HT1080 (cell line): Measurements from ENCODE around the gene TTC22. TPM values are rescaled to one million over a fixed set of nuclear protein-coding genes. Genes with fewer than 3 reads are reported as not detected.
"Not testable (repeated sequence)": the region's sequence is repeated elsewhere in the genome, so short reads cannot be mapped to it uniquely, and the experiment has no call there.

Experiments
- DNase-seq: peaks from one replicate; pipeline ENCODE4 v3.0.0-alpha.2; 2015; ENCODE audit warnings: low read depth
- total RNA-seq: library from RNA; depleted of rRNA; stranded (reverse); fragments of >200 nt; shearing (Covaris generic); gene quantifications from 2 replicates; pipeline ENCODE4 v1.2.3, GENCODE V29; 2014

The TTC22 gene
- total RNA-seq, 1 experiment from 2014 or later = not detected

- peak; percentile 53 for DNase-seq
Observed at GRCh38 chr1:54791880-54792522, 9.1 kb downstream of the TTC22 start.

- DNase-seq = no peak
Observed at GRCh38 chr1:54788459-54788858, 12.7 kb downstream of the TTC22 start.

DNA sequence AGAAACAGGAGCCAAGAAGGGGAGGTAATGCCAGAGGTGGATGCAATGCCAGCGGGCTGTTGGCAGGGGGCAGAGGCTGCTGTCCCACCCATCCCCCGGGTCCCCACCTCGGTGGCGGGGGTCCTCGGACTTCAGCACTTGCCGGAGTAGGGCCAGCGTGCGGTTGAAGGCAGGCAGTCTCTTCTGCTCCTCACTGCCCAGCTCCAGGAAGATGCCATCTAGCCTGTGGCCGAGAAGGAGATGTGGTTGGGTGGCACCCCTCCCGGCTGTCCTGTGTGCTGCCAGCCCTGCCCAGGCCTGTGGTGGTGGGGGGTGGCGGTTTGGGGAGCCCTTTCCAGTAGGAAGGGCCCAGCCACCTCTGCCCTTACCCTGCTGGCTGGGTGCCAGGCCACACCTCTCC is 13.5 kb downstream of the TTC22 start:
- no peak for DNase-seq

DNA sequence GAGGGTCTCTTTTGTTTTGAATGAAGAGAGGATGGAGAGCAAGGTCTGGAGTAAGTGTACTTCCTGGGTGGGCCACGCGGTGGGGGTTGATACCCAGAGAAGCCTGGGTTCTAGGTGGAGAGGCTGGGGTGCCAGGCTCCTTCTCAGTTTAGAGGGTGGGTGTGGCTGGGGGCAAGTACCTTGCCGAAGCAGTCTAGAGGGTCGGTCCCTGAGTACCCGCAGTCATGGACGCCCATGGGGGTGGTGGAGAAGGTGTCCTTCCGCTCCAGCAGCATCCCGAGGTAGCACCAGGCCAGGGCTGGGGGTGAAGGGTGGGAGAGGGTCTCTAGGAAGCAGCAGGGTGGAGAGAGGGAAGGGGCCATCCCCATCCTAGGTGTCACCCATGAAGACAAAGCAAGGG is 14.3 kb downstream of the TTC22 start:
- no peak for DNase-seq

DNA sequence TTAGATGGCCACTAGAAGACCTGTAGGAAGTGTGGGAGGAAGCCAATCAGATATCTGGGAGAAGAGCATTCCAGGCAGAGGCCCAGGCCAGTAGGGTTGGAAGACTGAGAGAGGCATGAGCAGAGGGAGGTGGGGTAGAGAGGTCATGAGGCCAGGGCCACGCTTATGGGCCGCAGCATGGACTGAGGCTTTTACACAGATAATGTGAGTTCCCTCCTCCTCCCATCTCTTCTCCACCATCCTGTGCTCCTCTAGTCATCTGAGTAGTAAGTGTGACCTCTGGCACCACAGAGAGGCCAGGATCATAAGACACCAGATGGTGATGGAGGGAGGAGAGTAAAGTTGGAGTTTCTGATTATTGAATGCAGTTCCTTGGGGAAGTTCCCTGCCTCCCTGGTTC is 17.1 kb downstream of the TTC22 start:
- DNase-seq = no peak

DNA sequence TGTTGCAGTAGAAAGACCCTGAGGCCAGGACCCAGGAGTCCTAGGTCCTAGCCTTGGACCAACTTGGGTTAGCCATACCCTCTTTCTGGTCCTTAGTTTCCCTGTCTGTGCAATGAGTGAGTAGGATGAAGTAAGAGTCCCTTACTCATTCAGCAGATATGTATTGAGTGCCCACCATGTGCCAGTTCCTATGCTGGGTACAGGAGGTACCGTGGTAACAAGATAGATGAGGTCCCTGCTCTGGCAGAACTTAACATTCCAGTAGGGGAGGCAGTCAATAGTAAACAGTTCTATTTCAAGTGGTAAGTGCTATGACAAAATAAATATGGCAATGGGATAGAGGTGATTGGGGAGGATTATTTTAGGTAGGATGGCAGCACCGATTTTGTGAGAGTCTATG is 18.5 kb downstream of the TTC22 start:
- DNase-seq = no peak

GRCh38 chr1:54782156-54782555 is 19.0 kb downstream of the TTC22 start:
- DNase-seq = no peak

DNA sequence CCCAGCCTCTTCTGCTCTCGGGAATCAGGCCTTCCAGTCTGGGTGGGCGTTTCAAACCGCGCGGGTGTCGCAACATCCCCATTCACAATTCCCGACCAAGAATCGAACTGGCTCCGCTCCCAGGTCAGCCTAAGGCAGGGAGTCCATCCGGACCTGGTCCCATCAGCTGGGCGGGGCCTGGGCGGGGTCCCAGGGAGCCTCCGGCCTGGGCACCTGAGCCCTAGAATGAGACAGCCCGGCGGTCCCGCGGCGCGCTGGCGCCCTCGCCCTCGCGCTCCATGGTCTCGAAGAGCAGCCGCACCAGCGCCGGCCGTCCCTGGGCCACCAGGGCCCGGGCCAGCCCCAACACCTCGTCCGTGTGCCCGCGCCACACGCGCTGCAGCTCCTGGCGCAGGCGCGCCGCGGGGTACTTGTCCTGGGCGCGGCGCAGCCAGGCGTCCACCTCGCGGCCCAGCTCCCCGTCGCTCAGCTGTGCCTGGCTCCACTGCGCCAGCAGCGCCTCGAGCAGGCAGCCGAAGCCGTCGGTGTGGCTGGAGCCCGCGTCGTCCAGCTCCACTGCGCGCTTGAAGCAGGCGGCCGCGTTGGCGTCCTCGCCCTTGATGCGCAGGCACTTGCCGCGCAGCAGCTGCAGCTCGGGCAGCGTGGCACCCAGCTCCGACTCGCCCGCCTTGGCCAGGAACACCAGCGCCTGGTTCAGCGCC is 19.9 kb downstream of the TTC22 start:
- DNase-seq = no peak

GRCh38 chr1:54777431-54777830 is 23.7 kb downstream of the TTC22 start:
- DNase-seq = no peak

- DNase-seq = no peak
Observed at GRCh38 chr1:54777011-54777410, 24.1 kb downstream of the TTC22 start.

DNA sequence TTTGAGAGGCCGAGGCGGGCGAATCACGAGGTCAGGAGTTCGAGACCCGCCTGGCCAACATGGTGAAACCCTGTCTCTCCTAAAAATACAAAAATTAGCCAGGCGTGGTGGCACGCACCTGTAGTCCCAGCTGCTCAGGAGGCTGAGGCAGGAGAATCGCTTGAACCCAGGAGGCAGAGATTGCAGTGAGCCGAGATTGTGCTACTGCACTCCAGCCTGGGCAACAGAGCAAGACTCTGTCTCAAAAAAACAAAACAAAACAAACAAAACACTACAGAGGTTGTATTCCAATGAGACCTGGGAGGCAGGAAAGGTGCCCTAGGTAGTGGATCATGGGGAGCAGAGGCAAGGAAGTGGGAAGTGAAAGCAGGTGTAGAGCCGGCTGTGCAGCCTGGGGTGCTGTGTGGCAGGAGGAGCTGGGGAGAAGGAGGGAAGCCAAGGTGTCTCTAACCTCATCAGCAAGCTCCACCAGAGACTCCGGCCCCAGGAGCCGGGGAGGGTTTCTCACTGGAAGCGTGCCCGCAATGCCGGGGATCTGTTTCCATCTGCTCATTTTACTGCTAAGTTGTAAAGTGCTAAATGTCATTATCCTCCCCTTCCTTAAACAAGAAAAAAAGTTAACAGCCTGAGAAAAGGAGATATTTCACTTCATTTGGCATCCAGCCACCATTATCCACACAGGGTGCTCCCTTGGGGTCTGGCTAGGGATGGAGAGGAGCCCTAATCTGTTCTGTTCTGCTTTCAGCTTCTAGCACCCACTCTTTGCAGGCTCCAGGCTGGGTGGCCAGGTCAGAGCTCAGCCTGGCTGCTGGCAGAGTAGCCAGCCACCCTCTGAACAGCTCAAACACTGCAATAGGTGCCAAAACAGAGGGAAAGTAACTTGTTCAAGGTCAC is 25.0 kb downstream of the TTC22 start:
- not testable (repeated sequence) for DNase-seq

DNA sequence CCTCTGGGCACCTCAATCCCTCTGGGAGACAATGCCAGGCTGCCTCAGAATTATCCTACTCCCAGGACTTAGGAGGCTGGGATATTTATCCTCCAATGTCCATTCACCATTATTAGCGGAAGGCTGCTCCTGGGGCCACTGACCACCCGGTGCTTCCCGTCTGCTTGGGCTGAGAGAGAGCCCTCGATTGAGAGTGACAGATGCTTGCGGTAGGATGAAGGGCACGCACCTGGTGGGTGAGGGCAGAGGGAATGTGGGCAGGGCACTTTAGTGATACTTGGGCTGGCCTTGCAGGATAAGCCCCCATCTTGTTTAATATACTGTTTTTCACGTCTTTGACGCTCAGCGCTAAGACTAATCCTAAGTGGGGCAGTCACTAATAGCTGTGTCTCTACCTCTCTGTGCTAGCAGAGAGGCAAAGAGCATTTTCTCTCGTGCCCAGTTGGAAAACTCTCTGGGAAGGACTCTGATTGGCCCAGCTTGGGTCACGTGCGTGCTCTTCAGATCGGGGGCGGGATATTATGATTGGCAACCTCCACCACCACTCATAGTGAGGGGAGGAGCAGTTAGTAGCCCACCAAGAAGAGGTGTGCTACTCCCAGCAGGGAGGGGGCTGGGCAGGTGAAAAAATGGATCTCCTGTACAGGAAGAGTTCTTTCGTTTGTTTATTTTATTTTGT is 26.2 kb downstream of the TTC22 start:
- peak; percentile 48 for DNase-seq

GRCh38 chr1:54772951-54773350 is 28.2 kb downstream of the TTC22 start:
- DNase-seq = no peak

DNA sequence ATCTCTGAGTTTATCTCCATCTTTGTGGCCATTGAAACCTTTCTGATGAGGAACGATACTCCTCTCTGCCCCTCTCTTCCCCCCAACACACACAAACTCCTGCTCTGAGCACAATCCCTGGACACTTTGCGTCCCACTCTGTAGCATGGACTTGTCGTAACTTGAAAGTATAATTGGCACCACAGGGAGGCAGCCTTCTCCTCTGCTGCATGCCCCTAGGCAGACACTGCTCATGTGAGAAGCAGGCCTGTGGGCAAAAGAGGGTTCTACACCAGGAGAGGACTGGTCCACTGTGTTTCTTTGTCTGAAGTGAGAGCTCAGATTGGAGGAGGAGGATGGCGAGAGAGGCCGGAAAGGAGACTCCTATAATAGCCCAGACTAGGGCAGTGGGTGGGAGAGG is 33.0 kb downstream of the TTC22 start:
- no peak for DNase-seq

DNA sequence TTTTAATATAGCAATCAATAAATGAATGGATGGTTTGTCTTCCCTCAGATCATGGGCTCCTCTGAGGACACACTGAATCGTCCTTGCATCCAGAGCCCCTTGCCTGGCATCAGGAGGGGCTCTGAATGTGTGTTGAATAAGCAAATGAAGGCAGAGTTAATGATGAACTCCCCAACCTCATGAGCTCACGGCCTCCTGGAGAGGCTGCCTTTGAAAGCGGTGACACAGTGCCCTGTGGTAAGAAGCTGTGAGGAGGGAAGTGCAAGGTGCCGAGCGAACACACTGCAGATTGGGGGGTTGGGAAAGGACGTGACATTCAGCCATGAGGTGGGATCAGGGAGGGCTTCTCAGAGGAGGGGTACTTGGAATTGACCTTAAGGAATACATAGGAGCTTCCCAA is 33.6 kb downstream of the TTC22 start:
- no peak for DNase-seq

GRCh38 chr1:54766726-54767125 is 34.4 kb downstream of the TTC22 start:
- no peak for DNase-seq

- no peak for DNase-seq
Observed at GRCh38 chr1:54764922-54765561, 36.1 kb downstream of the TTC22 start.

DNA sequence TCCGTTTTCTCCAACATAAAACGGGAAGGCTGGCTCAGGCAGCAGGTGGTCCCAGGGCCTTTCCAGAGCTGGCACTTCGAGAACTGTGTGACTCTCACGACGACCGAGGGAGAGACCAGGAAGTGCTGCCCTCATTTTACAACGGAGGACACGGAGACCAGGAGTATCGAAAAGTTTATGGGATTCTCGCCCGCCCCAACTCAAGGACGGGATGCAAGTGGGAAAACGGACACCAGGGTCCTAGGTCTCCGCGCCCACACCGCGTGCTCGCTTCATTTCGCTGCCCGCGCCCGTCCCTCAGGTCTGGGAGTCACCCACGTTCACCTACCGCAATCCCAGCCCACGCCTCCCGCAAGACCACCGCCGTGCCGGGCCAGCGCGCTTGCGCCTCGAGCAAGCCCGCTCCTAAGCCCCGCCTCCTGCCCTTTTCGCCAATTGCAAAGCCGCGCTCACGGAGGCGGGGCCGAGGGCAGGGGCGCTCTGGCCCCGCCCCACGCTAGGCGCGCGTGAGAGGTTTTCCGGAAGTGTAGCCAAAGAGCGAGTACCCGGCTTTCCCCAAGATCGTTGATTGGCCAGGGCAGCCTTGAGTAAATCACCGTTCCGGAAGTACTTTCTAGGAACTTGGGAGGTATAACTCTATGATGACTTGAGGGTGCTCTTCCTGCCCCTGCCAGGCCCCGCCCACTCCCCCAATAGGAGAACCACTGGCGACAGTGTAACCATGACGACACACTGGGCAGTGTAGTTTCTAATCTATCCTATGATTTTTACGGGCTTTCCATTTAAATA is 36.8 kb downstream of the TTC22 start, which contains the start of gene PARS2:
Gene PARS2, minus strand, starts transcription at position 391 of the 789 bp plus-strand sequence. CDS start 5,362 bp downstream, outside the sequence.
- peak; percentile 99 for DNase-seq

DNA sequence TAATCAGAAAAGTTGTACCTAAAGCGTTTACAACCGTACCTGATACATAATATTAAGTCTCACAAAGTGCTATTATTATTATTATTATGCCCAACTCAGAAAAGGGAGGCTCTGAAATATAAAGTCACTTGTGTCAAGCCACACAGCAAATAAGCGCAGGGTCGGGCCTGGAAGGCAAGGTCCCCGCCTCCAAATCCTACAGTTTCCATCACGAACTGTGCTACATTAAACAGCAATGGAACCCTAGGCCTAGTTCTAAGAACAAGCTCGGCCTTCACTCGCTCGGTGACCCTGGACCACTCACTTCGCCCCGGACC is 37.3 kb downstream of the TTC22 start:
- peak; percentile 9 for DNase-seq

- DNase-seq = no peak
Observed at GRCh38 chr1:54758678-54759348, 42.3 kb downstream of the TTC22 start.
